ENCODE measurements around the gene PIGO.

DNA sequence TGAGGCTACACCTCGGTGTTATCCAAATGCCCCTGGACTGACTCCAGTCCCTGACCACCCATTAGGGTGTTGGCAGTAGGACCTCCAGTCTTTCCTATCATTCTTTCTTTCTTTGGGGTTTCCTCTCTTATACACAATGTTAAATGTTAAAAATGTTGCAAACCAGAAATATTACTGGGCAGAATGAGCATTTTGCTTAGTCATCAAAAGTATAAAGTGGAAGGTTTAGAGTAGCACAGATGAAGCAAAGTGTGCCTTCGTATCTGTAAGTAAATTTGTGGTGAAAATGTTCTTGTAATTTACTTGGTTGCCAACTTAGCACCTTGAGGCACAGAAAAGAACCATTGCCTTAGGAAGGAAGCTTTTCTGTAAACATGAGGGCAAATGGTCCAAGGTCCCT lies 43.7 kb upstream of the PIGO start:
- TF ChIP-seq, protein P1, sequence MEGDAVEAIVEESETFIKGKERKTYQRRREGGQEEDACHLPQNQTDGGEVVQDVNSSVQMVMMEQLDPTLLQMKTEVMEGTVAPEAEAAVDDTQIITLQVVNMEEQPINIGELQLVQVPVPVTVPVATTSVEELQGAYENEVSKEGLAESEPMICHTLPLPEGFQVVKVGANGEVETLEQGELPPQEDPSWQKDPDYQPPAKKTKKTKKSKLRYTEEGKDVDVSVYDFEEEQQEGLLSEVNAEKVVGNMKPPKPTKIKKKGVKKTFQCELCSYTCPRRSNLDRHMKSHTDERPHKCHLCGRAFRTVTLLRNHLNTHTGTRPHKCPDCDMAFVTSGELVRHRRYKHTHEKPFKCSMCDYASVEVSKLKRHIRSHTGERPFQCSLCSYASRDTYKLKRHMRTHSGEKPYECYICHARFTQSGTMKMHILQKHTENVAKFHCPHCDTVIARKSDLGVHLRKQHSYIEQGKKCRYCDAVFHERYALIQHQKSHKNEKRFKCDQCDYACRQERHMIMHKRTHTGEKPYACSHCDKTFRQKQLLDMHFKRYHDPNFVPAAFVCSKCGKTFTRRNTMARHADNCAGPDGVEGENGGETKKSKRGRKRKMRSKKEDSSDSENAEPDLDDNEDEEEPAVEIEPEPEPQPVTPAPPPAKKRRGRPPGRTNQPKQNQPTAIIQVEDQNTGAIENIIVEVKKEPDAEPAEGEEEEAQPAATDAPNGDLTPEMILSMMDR (IDR thresholded peaks at IDR 0.05) = no peak
- TF ChIP-seq POLR2A (IDR thresholded peaks at IDR 0.05; ENCODE audit: low read depth) (no peak), EP300 (IDR thresholded peaks at IDR 0.05) (no peak)

Data from esophagus muscularis mucosa (tissue), 4 donors.